WTC11 (cell line): Measurements from ENCODE around the gene GGA1.
"Not testable (repeated sequence)": the region's sequence is repeated elsewhere in the genome, so short reads cannot be mapped to it uniquely, and the experiment has no call there.

Experiments
- CTCF ChIP-seq: fragments of 200-600 bp; IDR thresholded peaks from 2 replicates; pipeline ENCODE4 v1.8.0; 2022; ENCODE audit warnings: antibody characterized with exemption
- MXD4 ChIP-seq: fragments of 250-450 bp; sonication (Bioruptor Pico); IDR thresholded peaks from 2 replicates; pipeline ENCODE4 v1.8.0; 2021; ENCODE audit warnings: mild to moderate bottlenecking, moderate library complexity, borderline replicate concordance

GRCh38 chr22:37610153-37610475, 1.5 kb downstream of the GGA1 start:
- not testable (repeated sequence) for TF ChIP-seq MXD4 (CRISPR knock-in tag); CTCF
